SK-N-MC (cell line): Measurements from ENCODE around the gene FUT9.

ENCODE experiments used
- DNase-seq: peaks from one replicate; pipeline ENCODE4 v3.0.0-alpha.2; 2011; ENCODE audit warnings: low read depth, low spot score
- H3K27ac ChIP-seq: fragments of 200-600 bp; sonication (generic); 2 replicates; pipeline ENCODE4 v1.5.1; 2016; ENCODE audit warnings: mixed run types
- H3K36me3 ChIP-seq: fragments of 200-600 bp; sonication (generic); 2 replicates; pipeline ENCODE4 v1.6.1; 2017; ENCODE audit warnings: antibody characterized with exemption, low read length, mixed read lengths; ENCODE audit not compliant: insufficient read depth
- H3K4me3 ChIP-seq: fragments of 200-600 bp; sonication (generic); 2 replicates; pipeline ENCODE4 v1.5.1; 2016
- H3K9ac ChIP-seq: fragments of 200-600 bp; sonication (generic); 2 replicates; pipeline ENCODE4 v1.8.0; 2017; ENCODE audit warnings: mixed run types, mixed read lengths; ENCODE audit not compliant: insufficient read length
- H3K9me3 ChIP-seq: fragments of 200-600 bp; sonication (generic); 2 replicates; pipeline ENCODE4 v1.6.1; 2017; ENCODE audit warnings: low read depth, mild to moderate bottlenecking, antibody characterized with exemption, low read length, moderate library complexity, mixed read lengths
- EZH2 ChIP-seq: fragments of 200-600 bp; sonication (generic); IDR thresholded peaks from one replicate; pipeline ENCODE4 v1.6.1; 2017; ENCODE audit warnings: antibody characterized with exemption
- FOXP2 ChIP-seq: optimal IDR thresholded peaks from 2 replicates; pipeline ENCODE3; 2011; ENCODE audit warnings: mild to moderate bottlenecking, moderate library complexity; ENCODE audit not compliant: insufficient read depth; ENCODE audit errors: extremely low read length, control extremely low read depth
- POLR2AphosphoS5 ChIP-seq: IDR thresholded peaks from 2 replicates; pipeline ENCODE4 v1.6.1; 2012; ENCODE audit warnings: mild to moderate bottlenecking, low read depth, low read length, borderline replicate concordance

The FUT9 gene

DNA sequence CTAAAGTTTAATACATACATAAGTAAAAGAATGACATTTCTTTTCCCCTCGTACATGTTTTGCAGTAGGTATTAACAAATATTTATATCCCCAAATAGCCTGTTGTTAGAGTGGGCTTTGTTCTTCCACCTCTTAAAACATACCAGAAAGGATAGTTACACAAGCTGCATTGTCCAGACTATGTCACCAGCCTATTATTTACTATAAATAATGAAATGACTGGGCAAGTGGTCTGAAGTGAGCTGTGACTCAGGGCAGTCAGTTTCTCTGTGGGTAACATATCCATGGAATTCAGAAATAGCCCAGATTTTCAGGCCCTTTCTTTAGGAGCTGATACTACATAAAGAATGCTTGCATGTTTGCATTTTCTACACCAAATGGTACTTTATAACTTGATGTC is 60.1 kb downstream of the FUT9 start:
- Histone ChIP-seq H3K36me3 (no peaks in the 10 kb centered on the region), H3K4me3 (no peak overlapping the region), H3K9me3 (no peaks in the 10 kb centered on the region), H3K27ac (no peak overlapping the region), H3K9ac (no peak overlapping the region)
- no peak for DNase-seq
- TF ChIP-seq FOXP2 (no peak), POLR2AphosphoS5 (no peak), EZH2 (no peak)

DNA sequence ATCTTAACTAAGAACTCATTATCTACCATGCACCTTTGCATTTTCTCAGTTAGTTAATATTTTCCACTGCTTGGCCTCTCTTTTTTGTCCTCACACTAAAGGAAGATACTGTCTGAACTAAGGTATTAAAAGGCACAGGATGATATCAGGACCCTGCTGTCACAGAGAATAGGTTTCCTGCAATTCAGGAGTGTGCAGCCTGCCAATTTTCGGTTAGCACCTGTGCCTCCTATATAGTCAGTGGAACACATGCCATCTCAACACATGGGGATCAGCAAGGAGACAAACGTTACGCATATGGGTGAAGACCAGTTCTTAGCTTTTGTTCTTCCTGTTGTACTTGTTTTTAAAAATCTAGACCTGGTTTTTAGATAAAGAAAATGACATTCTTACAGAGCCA is 71.0 kb downstream of the FUT9 start:
- Histone ChIP-seq H3K4me3 (no peak overlapping the region), H3K36me3 (no peaks in the 10 kb centered on the region), H3K9me3 (no peaks in the 10 kb centered on the region), H3K27ac (no peak overlapping the region), H3K9ac (no peak overlapping the region)
- no peak for DNase-seq
- TF ChIP-seq POLR2AphosphoS5 (no peak), FOXP2 (no peak), EZH2 (no peak)

DNA sequence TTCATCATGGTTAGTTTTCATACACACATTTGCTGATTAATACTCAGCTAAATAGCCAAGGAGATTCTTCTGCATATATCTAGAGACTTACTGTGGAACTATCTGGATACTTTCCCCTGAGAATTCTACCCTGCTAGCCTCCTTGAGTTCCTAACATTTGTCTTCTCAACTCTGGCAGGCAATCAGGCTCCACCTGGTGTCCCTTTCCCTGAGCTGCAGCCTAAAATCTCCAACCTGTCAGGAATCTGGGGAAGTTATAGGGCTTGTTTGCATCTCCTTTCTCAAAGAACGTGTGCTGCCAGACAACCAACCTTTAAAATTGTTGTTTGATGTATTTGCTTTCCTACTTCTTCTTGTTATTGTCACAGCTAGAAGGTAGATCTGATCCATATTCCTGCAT is 73.4 kb downstream of the FUT9 start:
- no peak for TF ChIP-seq FOXP2
- TF ChIP-seq EZH2 = no peak
- no peak for TF ChIP-seq POLR2AphosphoS5
- H3K9ac ChIP-seq = no peak overlapping the region
- no peak for DNase-seq
- H3K36me3 ChIP-seq = no peaks in the 10 kb centered on the region
- H3K4me3 ChIP-seq = no peak overlapping the region
- no peak overlapping the region for H3K27ac ChIP-seq
- H3K9me3 ChIP-seq = no peaks in the 10 kb centered on the region

DNA sequence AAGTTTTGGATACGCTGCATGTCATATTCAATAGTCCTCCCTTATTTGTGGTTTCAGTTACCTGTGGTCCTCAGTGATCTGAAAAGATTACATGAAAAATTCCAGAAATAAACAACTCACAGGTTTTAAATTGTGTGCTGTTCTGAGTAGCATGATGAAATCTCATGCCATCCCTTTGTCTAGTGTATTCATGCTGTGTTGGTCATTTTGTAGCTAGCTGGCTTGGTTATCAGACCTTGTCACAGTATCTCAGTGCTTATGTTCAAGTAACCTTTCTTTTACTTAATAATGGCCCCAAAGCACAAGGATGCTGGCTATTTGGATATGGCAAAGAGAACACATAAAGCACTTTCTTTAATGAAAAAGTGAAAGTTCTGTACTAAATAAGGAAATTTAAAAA is 78.3 kb downstream of the FUT9 start:
- Histone ChIP-seq H3K9me3 (no peaks in the 10 kb centered on the region), H3K4me3 (no peak overlapping the region), H3K27ac (no peak overlapping the region), H3K9ac (no peak overlapping the region), H3K36me3 (no peaks in the 10 kb centered on the region)
- TF ChIP-seq EZH2 (no peak), POLR2AphosphoS5 (no peak), FOXP2 (no peak)
- DNase-seq = no peak

DNA sequence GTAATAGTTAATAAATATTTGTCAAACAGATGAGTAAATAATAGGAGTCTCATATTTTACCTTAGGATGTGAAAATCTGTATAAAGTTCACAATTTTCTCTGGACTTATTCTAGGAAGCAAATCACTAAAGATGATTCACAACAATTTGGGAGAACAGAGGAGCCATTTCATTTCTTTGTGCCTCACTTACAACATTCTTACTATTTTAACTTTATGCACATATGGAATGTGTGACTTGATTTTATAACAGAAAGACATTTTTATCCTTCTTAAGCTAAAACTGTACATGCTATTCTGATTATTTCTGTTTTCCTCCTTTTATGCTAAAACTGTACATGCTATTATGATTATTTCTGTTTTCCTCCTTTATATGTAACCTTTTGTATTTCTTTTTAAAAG is 83.3 kb downstream of the FUT9 start:
- DNase-seq = no peak
- Histone ChIP-seq H3K4me3 (no peak overlapping the region), H3K27ac (no peak overlapping the region), H3K9me3 (no peaks in the 10 kb centered on the region), H3K36me3 (no peaks in the 10 kb centered on the region), H3K9ac (no peak overlapping the region)
- TF ChIP-seq EZH2 (no peak), FOXP2 (no peak), POLR2AphosphoS5 (no peak)

DNA sequence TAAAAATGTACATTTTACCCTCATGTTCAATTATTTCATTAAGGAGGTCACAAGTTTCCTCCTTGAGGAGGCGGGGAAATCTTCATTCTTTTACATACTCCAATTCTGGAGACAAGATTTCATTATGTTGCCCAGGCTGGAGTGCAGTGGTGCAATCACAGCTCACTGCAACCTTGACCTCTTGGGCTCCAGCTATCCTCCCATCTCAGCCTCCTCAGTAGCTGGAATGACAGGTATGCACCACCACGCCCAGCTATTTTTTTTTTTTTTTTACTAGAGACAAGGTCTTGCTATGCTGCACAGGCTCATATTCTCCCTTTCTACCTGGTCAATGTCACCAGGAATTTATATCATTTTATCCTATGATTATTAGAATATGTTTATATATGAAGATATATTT is 85.8 kb downstream of the FUT9 start:
- H3K9me3 ChIP-seq = no peaks in the 10 kb centered on the region
- TF ChIP-seq FOXP2 = no peak
- TF ChIP-seq EZH2 = no peak
- no peaks in the 10 kb centered on the region for H3K36me3 ChIP-seq
- no peak overlapping the region for H3K4me3 ChIP-seq
- H3K27ac ChIP-seq = no peak overlapping the region
- H3K9ac ChIP-seq = no peak overlapping the region
- DNase-seq = no peak

DNA sequence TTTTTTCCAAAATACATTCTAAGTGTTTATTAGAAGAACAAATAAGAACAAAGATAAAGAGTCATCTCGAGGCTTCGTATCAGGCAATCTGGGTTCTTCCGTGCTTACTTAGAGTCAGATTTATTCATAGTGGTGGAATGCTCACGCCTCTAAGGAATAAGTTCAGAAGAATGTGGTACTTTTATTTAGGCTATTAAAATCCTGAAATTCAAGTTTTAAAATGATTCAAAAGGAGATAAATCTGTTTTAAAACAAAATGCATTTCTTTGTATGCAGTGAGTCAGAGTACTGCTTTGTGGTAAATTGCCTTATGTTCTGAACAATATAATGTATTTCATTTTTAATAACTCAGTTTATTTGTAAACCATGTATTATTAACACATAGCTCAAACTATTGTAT is 89.1 kb downstream of the FUT9 start:
- Histone ChIP-seq H3K36me3 (no peaks in the 10 kb centered on the region), H3K27ac (peak overlapping the region; percentile 42; the same call in 1 of the 2 replicates), H3K9ac (no peak overlapping the region), H3K9me3 (no peaks in the 10 kb centered on the region), H3K4me3 (no peak overlapping the region)
- DNase-seq = no peak
- TF ChIP-seq EZH2 (no peak), POLR2AphosphoS5 (no peak), FOXP2 (no peak)

DNA sequence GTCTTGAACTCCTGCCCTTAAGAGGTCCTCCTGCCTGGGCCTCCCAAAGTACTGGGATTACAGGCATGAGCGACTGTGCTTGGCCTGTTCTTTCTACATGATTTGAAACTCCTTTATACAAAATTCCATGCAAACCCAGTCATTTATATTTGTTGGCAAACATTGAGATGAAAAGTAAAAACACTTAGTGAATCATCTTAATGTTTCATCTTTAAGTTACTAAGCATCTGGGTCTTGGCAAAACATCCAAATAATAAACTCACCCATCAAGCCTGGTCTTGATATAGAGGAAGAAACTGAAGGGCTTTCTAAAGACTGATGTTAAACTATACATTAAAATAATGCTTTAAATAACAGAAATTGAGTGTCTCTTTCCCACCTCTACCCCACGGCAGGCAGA is 95.1 kb downstream of the FUT9 start:
- no peak for DNase-seq
- no peak overlapping the region for H3K4me3 ChIP-seq
- H3K27ac ChIP-seq = no peak overlapping the region
- TF ChIP-seq FOXP2 (no peak), EZH2 (no peak), POLR2AphosphoS5 (no peak)
- no peaks in the 10 kb centered on the region for H3K36me3 ChIP-seq
- H3K9me3 ChIP-seq = no peaks in the 10 kb centered on the region
- H3K9ac ChIP-seq = no peak overlapping the region

DNA sequence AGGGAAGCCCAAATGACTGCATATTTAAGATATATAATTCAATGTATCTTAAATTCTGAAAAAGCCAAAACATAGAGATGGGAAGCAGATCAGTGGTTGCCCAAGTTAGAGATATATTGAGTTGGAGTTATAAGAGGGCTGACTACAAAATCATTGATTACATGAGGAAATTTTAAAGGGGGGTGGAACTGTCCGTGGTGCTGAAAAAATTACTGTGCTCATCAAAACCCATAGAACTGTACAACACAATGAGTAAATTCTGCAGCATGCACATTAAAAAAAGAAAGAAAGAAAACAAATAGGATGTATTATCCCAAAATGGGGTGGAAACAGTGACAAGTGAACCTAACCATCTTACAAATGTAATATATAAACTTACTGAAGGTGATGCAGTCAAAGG is 100.9 kb downstream of the FUT9 start:
- DNase-seq = peak; percentile 32

More for the DNA sequence above, 100.9 kb downstream of the FUT9 start:
- Histone ChIP-seq H3K4me3 (no peak overlapping the region), H3K9me3 (no peaks in the 10 kb centered on the region), H3K36me3 (no peaks in the 10 kb centered on the region), H3K27ac (no peak overlapping the region), H3K9ac (no peak overlapping the region)
- TF ChIP-seq EZH2 (no peak), POLR2AphosphoS5 (no peak), FOXP2 (no peak)
